Heart right ventricle (tissue), 16 donors: ENCODE results near the gene MT1F. TPM values are rescaled to one million over a fixed set of nuclear protein-coding genes. Genes with fewer than 3 reads are reported as not detected.

Source experiments
- ATAC-seq, 8 donors: fragments of 200-7000 bp; cut with Tn5 transposase; one replicate each; pipeline ENCODE4 v1.9.1; 2020; ENCODE audit warnings: mild to moderate bottlenecking in 8 of 8, moderate library complexity in 8 of 8, moderate number of reproducible peaks in 1 of 8
- DNase-seq, 2 donors: peaks; one replicate each; pipeline ENCODE4 v3.0.0-alpha.2; 2020
- H3K27ac ChIP-seq, 10 donors: fragments of 200-600 bp; sonication (generic) in 2 of 10; one replicate each; pipeline versions ENCODE4 v1.5.0 to v1.8.0; 2020 to 2022; ENCODE audit warnings: mild to moderate bottlenecking in 3 of 10
- H3K27me3 ChIP-seq, 7 donors: fragments of 200-600 bp; one replicate each; pipeline ENCODE4 v1.8.0; 2021 to 2022; ENCODE audit warnings: mild to moderate bottlenecking in 2 of 7
- H3K36me3 ChIP-seq, 9 donors: fragments of 200-600 bp; sonication (generic) in 1 of 9; one replicate each; pipeline versions ENCODE4 v1.5.0 to v1.8.0; 2020 to 2022; ENCODE audit warnings: mild to moderate bottlenecking in 2 of 9
- H3K4me1 ChIP-seq, 9 donors: fragments of 200-600 bp; sonication (generic) in 1 of 9; one replicate each; pipeline versions ENCODE4 v1.5.0 to v1.8.0; 2020 to 2022; ENCODE audit warnings: mild to moderate bottlenecking in 4 of 9
- H3K4me3 ChIP-seq, 10 donors: fragments of 200-600 bp; sonication (generic) in 2 of 10; one replicate each; pipeline versions ENCODE4 v1.5.0 to v1.8.0; 2020 to 2022; ENCODE audit warnings: mild to moderate bottlenecking in 7 of 10, moderate library complexity in 2 of 10
- H3K9me3 ChIP-seq, 11 donors: fragments of 200-600 bp in 10 of 11; sonication (generic) in 2 of 11; one replicate each; pipeline versions ENCODE4 v1.5.0 to v1.8.0; 2013 to 2022; ENCODE audit warnings: mild to moderate bottlenecking in 2 of 11, control low read depth in 1 of 11, moderate library complexity in 1 of 11
- CTCF ChIP-seq, 9 donors: fragments of 200-600 bp; sonication (generic) in 2 of 9; IDR thresholded peaks; one replicate each; pipeline versions ENCODE4 v1.5.0 to v1.8.0; 2021 to 2022; ENCODE audit warnings: antibody characterized with exemption in 9 of 9, mild to moderate bottlenecking in 5 of 9, moderate library complexity in 1 of 9
- WGBS, 2 donors: extraction: QIAGEN DNeasy Blood & Tissue Kit; methylation state at CpG; one replicate each; pipeline ENCODE4 v1.1.7; 2013; ENCODE audit warnings: inconsistent platforms in 1 of 2; 5-methylcytosine and 5-hydroxymethylcytosine counted together
- intact Hi-C, 10 donors: fragments of 100-400 bp; cut with DNase I; formaldehyde crosslinking; loops; one replicate each; pipeline versions ENCODE4 v1.11.1 to v1.14.2; 2022
- polyA plus RNA-seq, 2 donors: library from polyadenylated mRNA; stranded (reverse); fragments of 200-250 nt; gene quantifications; one replicate each; pipeline ENCODE4 v1.2.3, GENCODE V29; 2013
- total RNA-seq, 10 donors: library from RNA; stranded (reverse); fragmentation: NEBNext Ultra II Directional in 3 of 10; extraction: Animal tissue kit (Norgen Biotek cat#: 25700) in 3 of 10; gene quantifications; one replicate each; pipeline versions ENCODE4 v1.2.1 to v1.2.4, GENCODE V29; 2021 to 2023
- donor health status: Arrhythmogenic right ventricular cardiomyopathy.
- donor health status: ischemic (EF 13 %, LVEDD 7.1; RV severe dilation, severe dysfunction).
- donor health status: healthy with polysubstance abuse.
- donor health status: DM: no; HTN: yes; CAD: no.
- donor health status: DM: no; HTN: no; CAD: no.
- donor health status: ischemic (EF 25% LVEDD 6.9; RV normal size, moderate dysfunction).
- donor health status: ischemic (EF 25% LVEDD 5.7; RV mildly dilated, moderate dysfunction).
- donor health status: healthy.
- donor health status: DM: yes; HTN: yes; CAD: no.
- donor health status: Ischemic cardiomyopathy.
- donor health status: ischemic (EF 35%, LVEDD 5.7; RV mildly dilated, moderate dysfunction).
- donor health status: nonischemic (EF 11% LVEDD 7.7; RV severe dilation, severe dysfunction).
- donor health status: DM: yes; HTN: yes; CAD: no.
- donor health status: PGD.
- donor health status: ischemic (EF 29% LVEDD 5.4; RV normal size, mild dysfunction).
- donor health status: nonischemic (EF 23%, LVEDD 6.1; RV moderate dilation, normal function).

Gene MT1F
- total and polyA plus RNA-seq, 12 donors = 0.98 to 7.7 (median 2.4) TPM

GRCh38 chr16:56679078-56679730 is 21.4 kb downstream of the MT1F start:
- ATAC-seq = no peak
- Histone ChIP-seq H3K27me3 (peaks cover 0 to 28% (median 16%) of the 10 kb centered on the region in 7 donors), H3K4me3 (no peak overlapping the region), H3K4me1 (peaks cover 0 to 49% (median 31%) of the 10 kb centered on the region in 9 donors), H3K9me3 (no peaks in the 10 kb centered on the region), H3K36me3 (no peaks in the 10 kb centered on the region), H3K27ac (peak overlapping the region in 8 of 10 donors; percentile 27 to 84 (median 54))
- 91% methylated on average over 3 of the region's 3 CpGs for WGBS, 2 donors
- DNase-seq = no peak
- no peak for TF ChIP-seq CTCF (IDR thresholded peaks at IDR 0.05)
- intact Hi-C loops = no loop called here

DNA sequence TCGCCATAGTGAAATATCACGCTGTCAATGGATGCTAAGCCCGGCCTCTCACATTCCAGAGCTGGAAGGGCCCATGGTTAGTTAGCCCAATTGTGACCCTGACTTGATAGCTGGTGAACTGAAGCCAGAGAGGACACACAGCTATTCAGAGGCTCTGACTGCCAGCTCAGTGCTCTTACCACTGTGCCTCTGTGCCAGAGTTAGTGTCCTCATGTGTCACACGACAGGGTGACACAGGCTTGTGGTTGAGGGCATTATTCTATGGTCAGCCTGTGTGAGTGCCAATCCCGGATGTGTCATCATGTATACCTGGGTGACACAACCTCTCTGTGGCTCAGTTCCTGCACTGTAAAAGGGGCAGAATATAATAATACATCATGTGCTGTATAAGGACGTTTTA is 22.1 kb downstream of the MT1F start:
- ATAC-seq (peak in 5 of 8 donors; percentile 20 to 58 (median 30)), DNase-seq (peak in 1 of 2 donors; percentile 16)
- Histone ChIP-seq H3K27ac (peak overlapping the region in 8 of 10 donors; percentile 5 to 84 (median 54)), H3K4me1 (peaks cover 0 to 55% (median 35%) of the 10 kb centered on the region in 9 donors), H3K4me3 (no peak overlapping the region), H3K27me3 (peaks cover 0 to 23% (median 15%) of the 10 kb centered on the region in 7 donors), H3K36me3 (no peaks in the 10 kb centered on the region), H3K9me3 (no peaks in the 10 kb centered on the region)
- 62 to 63% methylated on average over 6 of the region's 6 CpGs for WGBS, 2 donors
- TF ChIP-seq CTCF (IDR thresholded peaks at IDR 0.05) = no peak
- intact Hi-C loops = loop anchor here in 7 of 10 donors (5.0 kb wide), 4 partner anchors 38 to 78 kb away; partner anchors contain the start of genes MT2A (in 4 of the 7) and MT1E (in 2 of the 7)

- Histone ChIP-seq H3K27ac (peak within 1 kb of the TSS; percentile 60 to 90 (median 82)), H3K36me3 (no peaks in the 10 kb centered on the region), H3K4me1 (peaks cover 0 to 55% (median 28%) of the 10 kb centered on the region in 9 donors), H3K27me3 (peaks cover 0 to under 1% (median 0%) of the 10 kb centered on the region in 7 donors), H3K4me3 (peak within 1 kb of the TSS; percentile 37 to 71 (median 58)), H3K9me3 (peaks cover 0 to 12% (median 0%) of the 10 kb centered on the region in 11 donors)
- ATAC-seq (peak; percentile 93 to 99 (median 98)), DNase-seq (peak; percentile 88 to 95)
- intact Hi-C loops = loop anchor here in 8 of 10 donors (1.0 to 5.0 kb wide), 7 partner anchors 40 to 80 kb away; partner anchors contain the start of genes MT2A (in 6 of the 8) and MT1E (in 2 of the 8)
- TF ChIP-seq CTCF (IDR thresholded peaks at IDR 0.05) = no peak
- 1% methylated on average over 49 of the region's 49 CpGs for WGBS, 2 donors
Measured at GRCh38 chr16:56681939-56682702, 24.4 kb downstream of the MT1F start, which contains the start of gene MT1X. TSS of gene MT1X (plus strand) at chr16:56682470. CDS start at chr16:56682541, 71 bp downstream.
